ENCODE data around the gene TFAP2D.

Gene TFAP2D

GRCh38 chr6:50819904-50820868 is 106.9 kb downstream of the TFAP2D start:
- DNase-seq, result no peak

- DNase-seq, result no peak
Measured at GRCh38 chr6:50820869-50821264, 107.5 kb downstream of the TFAP2D start.

DNA sequence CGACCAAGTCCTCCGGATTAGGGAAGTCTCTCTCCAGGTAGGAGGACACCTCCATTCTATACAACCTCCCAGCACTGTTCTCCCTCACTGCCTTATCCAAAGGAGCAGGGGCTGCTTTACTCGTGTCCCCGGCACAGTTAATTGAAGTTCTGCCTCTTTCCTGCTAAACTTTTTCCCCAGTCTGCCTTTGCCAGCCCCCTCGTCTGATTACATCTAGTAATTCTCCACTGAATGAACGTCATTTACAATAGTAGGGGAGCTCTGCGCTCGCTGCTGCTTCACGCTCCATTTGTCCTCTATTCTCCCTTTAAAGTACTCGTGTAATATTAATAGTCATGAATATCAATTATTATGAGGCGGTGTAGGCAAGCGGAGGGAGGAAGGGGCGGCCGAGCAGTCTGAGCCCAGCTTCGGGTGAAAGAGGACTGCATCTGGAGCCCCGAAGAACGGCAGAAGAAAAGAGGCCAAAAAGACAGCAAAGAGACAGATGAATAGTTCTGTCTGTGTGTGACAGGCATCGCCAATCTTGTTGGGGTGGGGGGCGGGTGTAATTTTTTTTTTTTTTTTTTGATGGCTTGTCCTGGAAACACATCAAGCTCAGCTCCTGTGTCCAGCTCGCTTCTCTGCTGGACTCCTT is 108.2 kb downstream of the TFAP2D start:
- no peak for DNase-seq

- no peak for DNase-seq
Measured at GRCh38 chr6:50822078-50822476, 108.8 kb downstream of the TFAP2D start.

Data from T-helper 9 cell (primary cell).